ENCODE measurements around the gene MYH11.

DNA sequence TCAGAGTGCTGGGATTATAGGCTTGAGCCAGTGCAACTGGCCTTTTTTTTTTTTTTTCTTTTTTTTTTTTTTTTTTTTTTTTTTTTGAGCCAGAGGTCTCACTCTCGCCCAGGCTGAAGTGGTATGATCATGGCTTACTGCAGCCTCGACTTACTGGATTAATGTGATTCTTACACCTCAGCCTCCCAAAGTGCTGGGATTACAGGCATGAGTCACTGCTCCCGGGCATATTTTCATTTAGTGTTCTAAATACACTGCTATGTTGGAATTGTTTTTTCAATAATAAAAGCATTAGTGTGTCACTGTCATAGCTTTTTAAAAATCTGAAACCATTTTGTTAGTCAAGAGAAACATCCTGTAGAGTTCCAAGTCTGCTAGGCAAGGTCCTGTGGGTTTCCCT, 166.5 kb downstream of the MYH11 start:
- no peak for TF ChIP-seq POLR2A (IDR thresholded peaks at IDR 0.05; ENCODE audit: low read length)
- no peak for TF ChIP-seq GATA1 (IDR thresholded peaks at IDR 0.05; ENCODE audit: low read depth, low read length)
